WTC11 (cell line): Measurements from ENCODE around the gene TINAGL1. TPM values are rescaled to one million over a fixed set of nuclear protein-coding genes. Genes with fewer than 3 reads are reported as not detected.

ENCODE experiments used
- ATAC-seq: fragments of 200-7000 bp; cut with Tn5 transposase; 2 replicates; pipeline ENCODE4 v1.10.0; 2021; ENCODE audit warnings: mild to moderate bottlenecking, moderate library complexity
- CTCF ChIA-PET: fragments of 300-600 bp; sonication (Branson Sonifier 250); formaldehyde crosslinking; loops from one replicate; lab custom pipeline; 2021; ENCODE audit warnings: antibody characterized with exemption; lab: Charles Lee
- POLR2A ChIA-PET: fragments of 350-600 bp; sonication (Branson Sonifier 250); formaldehyde crosslinking; loops from one replicate; lab custom pipeline; 2021; ENCODE audit warnings: antibody characterized with exemption; lab: Charles Lee
- DNase-seq: peaks from one replicate; pipeline ENCODE4 v3.0.0; 2021; ENCODE audit warnings: low spot score
- H3K27ac Mint-ChIP-seq: 2 replicates; pipeline ENCODE4 v1.8.0; 2021; ENCODE audit warnings: mixed read lengths
- H3K27me3 Mint-ChIP-seq: 2 replicates; pipeline ENCODE4 v1.8.0; 2021; ENCODE audit warnings: low read depth, mild to moderate bottlenecking, moderate library complexity, mixed read lengths
- H3K36me3 Mint-ChIP-seq: 2 replicates; pipeline ENCODE4 v1.8.0; 2021; ENCODE audit warnings: mixed read lengths
- H3K4me1 Mint-ChIP-seq: 2 replicates; pipeline ENCODE4 v1.8.0; 2022; ENCODE audit warnings: mixed read lengths
- H3K4me3 Mint-ChIP-seq: 2 replicates; pipeline ENCODE4 v1.8.0; 2021; ENCODE audit warnings: mild to moderate bottlenecking, moderate library complexity, mixed read lengths
- H3K9me3 Mint-ChIP-seq: 2 replicates; pipeline ENCODE4 v1.8.0; 2021; ENCODE audit warnings: mixed read lengths
- ATF1 ChIP-seq: sonication (generic); formaldehyde crosslinking; IDR thresholded peaks from 2 replicates; pipeline ENCODE4 v1.8.1; 2023; ENCODE audit warnings: mild to moderate bottlenecking, moderate library complexity, missing genetic modification reagents
- CREM ChIP-seq: sonication (generic); formaldehyde crosslinking; IDR thresholded peaks from 2 replicates; pipeline ENCODE4 v1.8.1; 2022; ENCODE audit warnings: mild to moderate bottlenecking, missing genetic modification reagents, moderate library complexity
- GRHL2 ChIP-seq: fragments of 250-450 bp; sonication (Bioruptor Pico); IDR thresholded peaks from 2 replicates; pipeline ENCODE4 v1.8.0; 2022; ENCODE audit warnings: mild to moderate bottlenecking, moderate library complexity; ENCODE audit not compliant: insufficient replicate concordance, severe bottlenecking
- NFE2L1 ChIP-seq: sonication (generic); formaldehyde crosslinking; IDR thresholded peaks from 2 replicates; pipeline ENCODE4 v1.8.1; 2023; ENCODE audit warnings: missing genetic modification reagents
- RELA ChIP-seq: sonication (generic); formaldehyde crosslinking; IDR thresholded peaks from 2 replicates; pipeline ENCODE4 v1.8.1; 2022; ENCODE audit warnings: missing genetic modification reagents, mild to moderate bottlenecking, borderline replicate concordance
- RORB ChIP-seq: fragments of 250-450 bp; sonication (Bioruptor Pico); IDR thresholded peaks from 2 replicates; pipeline ENCODE4 v1.9.0; 2021; ENCODE audit warnings: mild to moderate bottlenecking
- SOX15 ChIP-seq: fragments of 250-450 bp; sonication (Bioruptor Pico); IDR thresholded peaks from 2 replicates; pipeline ENCODE4 v1.9.0; 2021; ENCODE audit warnings: mild to moderate bottlenecking
- TP53 ChIP-seq: sonication (generic); formaldehyde crosslinking; IDR thresholded peaks from 2 replicates; pipeline ENCODE4 v1.8.1; 2023; ENCODE audit warnings: mild to moderate bottlenecking, missing genetic modification reagents
- ZNF219 ChIP-seq: sonication (generic); formaldehyde crosslinking; IDR thresholded peaks from 2 replicates; pipeline ENCODE4 v1.8.0; 2023; ENCODE audit warnings: missing genetic modification reagents, mild to moderate bottlenecking, borderline replicate concordance
- ZNF232 ChIP-seq: sonication (generic); formaldehyde crosslinking; IDR thresholded peaks from 2 replicates; pipeline ENCODE4 v1.8.0; 2022; ENCODE audit warnings: mild to moderate bottlenecking, missing genetic modification reagents
- ZNF396 ChIP-seq: fragments of 250-450 bp; sonication (Bioruptor Pico); IDR thresholded peaks from 2 replicates; pipeline ENCODE4 v1.8.0; 2021; ENCODE audit warnings: mild to moderate bottlenecking, moderate library complexity, borderline replicate concordance
- ZNF416 ChIP-seq: fragments of 250-450 bp; sonication (Bioruptor Pico); IDR thresholded peaks from 2 replicates; pipeline ENCODE4 v1.9.0; 2021; ENCODE audit warnings: mild to moderate bottlenecking, inconsistent platforms
- ZNF671 ChIP-seq: fragments of 250-450 bp; sonication (Bioruptor Pico); IDR thresholded peaks from 2 replicates; pipeline ENCODE4 v1.8.0; 2021; ENCODE audit warnings: mild to moderate bottlenecking
- total RNA-seq: library from RNA; stranded (reverse); gene quantifications from 3 replicates; pipeline ENCODE4 v1.2.3, GENCODE V29; 2021
- TF ChIP-seq, protein P1 (sequence below): sonication (generic); formaldehyde crosslinking; IDR thresholded peaks from 2 replicates; pipeline ENCODE4 v1.8.1; 2022; ENCODE audit warnings: mild to moderate bottlenecking, moderate library complexity, missing genetic modification reagents
- TF ChIP-seq, protein P2 (sequence below): sonication (generic); formaldehyde crosslinking; IDR thresholded peaks from 2 replicates; pipeline ENCODE4 v1.8.1; 2023; ENCODE audit warnings: mild to moderate bottlenecking, missing genetic modification reagents, borderline replicate concordance
- TF ChIP-seq, protein P3 (sequence below): sonication (generic); formaldehyde crosslinking; IDR thresholded peaks from 2 replicates; pipeline ENCODE4 v1.8.0; 2023; ENCODE audit warnings: missing genetic modification reagents, mild to moderate bottlenecking, borderline replicate concordance
- TF ChIP-seq, protein P4 (sequence below): sonication (generic); formaldehyde crosslinking; IDR thresholded peaks from 2 replicates; pipeline ENCODE4 v1.8.1; 2022; ENCODE audit warnings: low read depth, missing genetic modification reagents, borderline replicate concordance
- TF ChIP-seq, protein P5 (sequence below): sonication (generic); formaldehyde crosslinking; IDR thresholded peaks from 2 replicates; pipeline ENCODE4 v1.8.0; 2023; ENCODE audit warnings: mild to moderate bottlenecking, missing genetic modification reagents

The TINAGL1 gene
- total RNA-seq, 1 experiment from 2014 or later = 7.2 TPM

DNA sequence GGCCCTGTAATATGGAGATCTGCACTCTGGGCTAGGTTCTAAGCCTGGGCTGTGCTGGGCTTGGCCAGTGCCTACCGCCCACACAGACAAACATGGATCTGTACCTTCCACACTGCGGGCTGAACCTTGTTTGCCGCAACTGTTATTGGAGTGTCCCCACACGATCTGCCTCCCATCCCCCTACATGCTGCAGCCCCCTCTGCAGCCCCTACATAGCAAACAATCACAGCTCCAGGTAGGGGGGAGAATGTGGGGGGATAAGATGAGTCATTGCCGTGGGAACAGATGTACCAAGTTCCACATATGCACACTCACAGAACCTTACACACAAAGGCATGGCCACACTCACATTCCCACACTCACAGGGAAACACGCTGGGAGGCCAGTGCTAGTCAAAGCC lies 39.1 kb downstream of the TINAGL1 start:
- H3K36me3 Mint-ChIP-seq = no peaks in the 10 kb centered on the region
- peaks cover 29% of the 10 kb centered on the region for H3K27me3 Mint-ChIP-seq
- no peak for ATAC-seq
- TF ChIP-seq, protein P1, sequence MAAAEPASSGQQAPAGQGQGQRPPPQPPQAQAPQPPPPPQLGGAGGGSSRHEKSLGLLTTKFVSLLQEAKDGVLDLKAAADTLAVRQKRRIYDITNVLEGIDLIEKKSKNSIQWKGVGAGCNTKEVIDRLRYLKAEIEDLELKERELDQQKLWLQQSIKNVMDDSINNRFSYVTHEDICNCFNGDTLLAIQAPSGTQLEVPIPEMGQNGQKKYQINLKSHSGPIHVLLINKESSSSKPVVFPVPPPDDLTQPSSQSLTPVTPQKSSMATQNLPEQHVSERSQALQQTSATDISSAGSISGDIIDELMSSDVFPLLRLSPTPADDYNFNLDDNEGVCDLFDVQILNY = no peak
- no peak for TF ChIP-seq CREM (CRISPR knock-in tag)
- TF ChIP-seq GRHL2 (CRISPR knock-in tag) = no peak
- CTCF ChIA-PET = interaction anchor here (1.3 to 3.7 kb wide), 2 partner anchors 27 to 55 kb away, joined by 3 to 38 read pairs; no protein-coding TSS in a partner anchor
- H3K4me3 Mint-ChIP-seq = no peak overlapping the region
- no peak overlapping the region for H3K27ac Mint-ChIP-seq
- POLR2A ChIA-PET = no interaction called here
- H3K4me1 Mint-ChIP-seq = peaks cover 14% of the 10 kb centered on the region
- H3K9me3 Mint-ChIP-seq = no peaks in the 10 kb centered on the region; the same call in 1 of the 2 replicates
- DNase-seq = no peak

DNA sequence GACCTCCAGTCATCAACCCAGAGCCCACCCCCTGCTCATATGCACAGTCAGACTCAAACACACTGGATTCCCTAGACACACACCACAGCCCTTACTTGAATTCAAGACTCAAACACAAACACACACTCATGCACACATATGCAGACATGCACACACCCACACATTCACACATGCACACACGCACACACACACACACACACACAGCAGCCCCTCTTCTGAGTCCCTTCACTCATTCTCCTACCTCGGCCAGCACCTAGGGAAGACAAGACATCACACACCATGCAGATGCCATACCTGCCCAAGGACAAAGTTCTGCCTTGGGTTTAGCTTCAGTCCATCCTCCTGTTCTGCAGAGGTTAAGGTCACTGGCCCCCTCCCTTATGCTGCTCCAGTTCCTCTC lies 39.6 kb downstream of the TINAGL1 start:
- Mint-ChIP-seq H3K4me1 (peaks cover 14% of the 10 kb centered on the region), H3K36me3 (no peaks in the 10 kb centered on the region), H3K27me3 (peaks cover 29% of the 10 kb centered on the region), H3K9me3 (no peaks in the 10 kb centered on the region; the same call in 1 of the 2 replicates), H3K27ac (no peak overlapping the region), H3K4me3 (no peak overlapping the region)
- no peak for TF ChIP-seq RELA
- no peak for TF ChIP-seq NFE2L1
- no peak for TF ChIP-seq ZNF219 (CRISPR knock-in tag)
- TF ChIP-seq, protein P2, sequence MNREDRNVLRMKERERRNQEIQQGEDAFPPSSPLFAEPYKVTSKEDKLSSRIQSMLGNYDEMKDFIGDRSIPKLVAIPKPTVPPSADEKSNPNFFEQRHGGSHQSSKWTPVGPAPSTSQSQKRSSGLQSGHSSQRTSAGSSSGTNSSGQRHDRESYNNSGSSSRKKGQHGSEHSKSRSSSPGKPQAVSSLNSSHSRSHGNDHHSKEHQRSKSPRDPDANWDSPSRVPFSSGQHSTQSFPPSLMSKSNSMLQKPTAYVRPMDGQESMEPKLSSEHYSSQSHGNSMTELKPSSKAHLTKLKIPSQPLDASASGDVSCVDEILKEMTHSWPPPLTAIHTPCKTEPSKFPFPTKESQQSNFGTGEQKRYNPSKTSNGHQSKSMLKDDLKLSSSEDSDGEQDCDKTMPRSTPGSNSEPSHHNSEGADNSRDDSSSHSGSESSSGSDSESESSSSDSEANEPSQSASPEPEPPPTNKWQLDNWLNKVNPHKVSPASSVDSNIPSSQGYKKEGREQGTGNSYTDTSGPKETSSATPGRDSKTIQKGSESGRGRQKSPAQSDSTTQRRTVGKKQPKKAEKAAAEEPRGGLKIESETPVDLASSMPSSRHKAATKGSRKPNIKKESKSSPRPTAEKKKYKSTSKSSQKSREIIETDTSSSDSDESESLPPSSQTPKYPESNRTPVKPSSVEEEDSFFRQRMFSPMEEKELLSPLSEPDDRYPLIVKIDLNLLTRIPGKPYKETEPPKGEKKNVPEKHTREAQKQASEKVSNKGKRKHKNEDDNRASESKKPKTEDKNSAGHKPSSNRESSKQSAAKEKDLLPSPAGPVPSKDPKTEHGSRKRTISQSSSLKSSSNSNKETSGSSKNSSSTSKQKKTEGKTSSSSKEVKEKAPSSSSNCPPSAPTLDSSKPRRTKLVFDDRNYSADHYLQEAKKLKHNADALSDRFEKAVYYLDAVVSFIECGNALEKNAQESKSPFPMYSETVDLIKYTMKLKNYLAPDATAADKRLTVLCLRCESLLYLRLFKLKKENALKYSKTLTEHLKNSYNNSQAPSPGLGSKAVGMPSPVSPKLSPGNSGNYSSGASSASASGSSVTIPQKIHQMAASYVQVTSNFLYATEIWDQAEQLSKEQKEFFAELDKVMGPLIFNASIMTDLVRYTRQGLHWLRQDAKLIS (CRISPR knock-in tag) = no peak
- TF ChIP-seq RORB (CRISPR knock-in tag) = no peak
- TF ChIP-seq ATF1 = no peak
- TF ChIP-seq, protein P3, sequence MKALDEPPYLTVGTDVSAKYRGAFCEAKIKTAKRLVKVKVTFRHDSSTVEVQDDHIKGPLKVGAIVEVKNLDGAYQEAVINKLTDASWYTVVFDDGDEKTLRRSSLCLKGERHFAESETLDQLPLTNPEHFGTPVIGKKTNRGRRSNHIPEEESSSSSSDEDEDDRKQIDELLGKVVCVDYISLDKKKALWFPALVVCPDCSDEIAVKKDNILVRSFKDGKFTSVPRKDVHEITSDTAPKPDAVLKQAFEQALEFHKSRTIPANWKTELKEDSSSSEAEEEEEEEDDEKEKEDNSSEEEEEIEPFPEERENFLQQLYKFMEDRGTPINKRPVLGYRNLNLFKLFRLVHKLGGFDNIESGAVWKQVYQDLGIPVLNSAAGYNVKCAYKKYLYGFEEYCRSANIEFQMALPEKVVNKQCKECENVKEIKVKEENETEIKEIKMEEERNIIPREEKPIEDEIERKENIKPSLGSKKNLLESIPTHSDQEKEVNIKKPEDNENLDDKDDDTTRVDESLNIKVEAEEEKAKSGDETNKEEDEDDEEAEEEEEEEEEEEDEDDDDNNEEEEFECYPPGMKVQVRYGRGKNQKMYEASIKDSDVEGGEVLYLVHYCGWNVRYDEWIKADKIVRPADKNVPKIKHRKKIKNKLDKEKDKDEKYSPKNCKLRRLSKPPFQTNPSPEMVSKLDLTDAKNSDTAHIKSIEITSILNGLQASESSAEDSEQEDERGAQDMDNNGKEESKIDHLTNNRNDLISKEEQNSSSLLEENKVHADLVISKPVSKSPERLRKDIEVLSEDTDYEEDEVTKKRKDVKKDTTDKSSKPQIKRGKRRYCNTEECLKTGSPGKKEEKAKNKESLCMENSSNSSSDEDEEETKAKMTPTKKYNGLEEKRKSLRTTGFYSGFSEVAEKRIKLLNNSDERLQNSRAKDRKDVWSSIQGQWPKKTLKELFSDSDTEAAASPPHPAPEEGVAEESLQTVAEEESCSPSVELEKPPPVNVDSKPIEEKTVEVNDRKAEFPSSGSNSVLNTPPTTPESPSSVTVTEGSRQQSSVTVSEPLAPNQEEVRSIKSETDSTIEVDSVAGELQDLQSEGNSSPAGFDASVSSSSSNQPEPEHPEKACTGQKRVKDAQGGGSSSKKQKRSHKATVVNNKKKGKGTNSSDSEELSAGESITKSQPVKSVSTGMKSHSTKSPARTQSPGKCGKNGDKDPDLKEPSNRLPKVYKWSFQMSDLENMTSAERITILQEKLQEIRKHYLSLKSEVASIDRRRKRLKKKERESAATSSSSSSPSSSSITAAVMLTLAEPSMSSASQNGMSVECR (CRISPR knock-in tag) = no peak
- no peak for TF ChIP-seq SOX15 (CRISPR knock-in tag)
- TF ChIP-seq, protein P4, sequence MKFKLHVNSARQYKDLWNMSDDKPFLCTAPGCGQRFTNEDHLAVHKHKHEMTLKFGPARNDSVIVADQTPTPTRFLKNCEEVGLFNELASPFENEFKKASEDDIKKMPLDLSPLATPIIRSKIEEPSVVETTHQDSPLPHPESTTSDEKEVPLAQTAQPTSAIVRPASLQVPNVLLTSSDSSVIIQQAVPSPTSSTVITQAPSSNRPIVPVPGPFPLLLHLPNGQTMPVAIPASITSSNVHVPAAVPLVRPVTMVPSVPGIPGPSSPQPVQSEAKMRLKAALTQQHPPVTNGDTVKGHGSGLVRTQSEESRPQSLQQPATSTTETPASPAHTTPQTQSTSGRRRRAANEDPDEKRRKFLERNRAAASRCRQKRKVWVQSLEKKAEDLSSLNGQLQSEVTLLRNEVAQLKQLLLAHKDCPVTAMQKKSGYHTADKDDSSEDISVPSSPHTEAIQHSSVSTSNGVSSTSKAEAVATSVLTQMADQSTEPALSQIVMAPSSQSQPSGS (CRISPR knock-in tag) = no peak
- no peak for TF ChIP-seq ZNF396 (CRISPR knock-in tag)
- no peak for TF ChIP-seq TP53 (CRISPR knock-in tag)
- no peak for TF ChIP-seq CREM (CRISPR knock-in tag)
- no peak for TF ChIP-seq ZNF416 (CRISPR knock-in tag)
- no peak for TF ChIP-seq ZNF232
- no peak for TF ChIP-seq ZNF671 (CRISPR knock-in tag)
- TF ChIP-seq, protein P5, sequence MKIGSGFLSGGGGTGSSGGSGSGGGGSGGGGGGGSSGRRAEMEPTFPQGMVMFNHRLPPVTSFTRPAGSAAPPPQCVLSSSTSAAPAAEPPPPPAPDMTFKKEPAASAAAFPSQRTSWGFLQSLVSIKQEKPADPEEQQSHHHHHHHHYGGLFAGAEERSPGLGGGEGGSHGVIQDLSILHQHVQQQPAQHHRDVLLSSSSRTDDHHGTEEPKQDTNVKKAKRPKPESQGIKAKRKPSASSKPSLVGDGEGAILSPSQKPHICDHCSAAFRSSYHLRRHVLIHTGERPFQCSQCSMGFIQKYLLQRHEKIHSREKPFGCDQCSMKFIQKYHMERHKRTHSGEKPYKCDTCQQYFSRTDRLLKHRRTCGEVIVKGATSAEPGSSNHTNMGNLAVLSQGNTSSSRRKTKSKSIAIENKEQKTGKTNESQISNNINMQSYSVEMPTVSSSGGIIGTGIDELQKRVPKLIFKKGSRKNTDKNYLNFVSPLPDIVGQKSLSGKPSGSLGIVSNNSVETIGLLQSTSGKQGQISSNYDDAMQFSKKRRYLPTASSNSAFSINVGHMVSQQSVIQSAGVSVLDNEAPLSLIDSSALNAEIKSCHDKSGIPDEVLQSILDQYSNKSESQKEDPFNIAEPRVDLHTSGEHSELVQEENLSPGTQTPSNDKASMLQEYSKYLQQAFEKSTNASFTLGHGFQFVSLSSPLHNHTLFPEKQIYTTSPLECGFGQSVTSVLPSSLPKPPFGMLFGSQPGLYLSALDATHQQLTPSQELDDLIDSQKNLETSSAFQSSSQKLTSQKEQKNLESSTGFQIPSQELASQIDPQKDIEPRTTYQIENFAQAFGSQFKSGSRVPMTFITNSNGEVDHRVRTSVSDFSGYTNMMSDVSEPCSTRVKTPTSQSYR = no peak
- DNase-seq (no peak), ATAC-seq (no peak)
- CTCF ChIA-PET = interaction anchor here (1.2 to 3.7 kb wide), 4 partner anchors 17 to 54 kb away, joined by 3 to 38 read pairs (median 5); partner anchors contain the start of gene PEF1
- POLR2A ChIA-PET = no interaction called here
